ENCODE data around the gene DPP10. TPM values are rescaled to one million over a fixed set of nuclear protein-coding genes. Genes with fewer than 3 reads are reported as not detected.

Gene DPP10
- total RNA-seq, 1 donor from 2014 or later: not detected

GRCh38 chr2:115520727-115521126 is 1078.3 kb downstream of the DPP10 start:
- no peaks in the 10 kb centered on the region for H3K36me3 ChIP-seq
- intact Hi-C loops (cut with DNase I): no loop called here
- no peak overlapping the region for H3K4me3 ChIP-seq
- no peak for DNase-seq (ENCODE audit: low spot score in 2 of 2)
- no peaks in the 10 kb centered on the region for H3K4me1 ChIP-seq
- no peaks in the 10 kb centered on the region for H3K27me3 ChIP-seq
- TF ChIP-seq CTCF (IDR thresholded peaks at IDR 0.05): no peak
- H3K9me3 ChIP-seq: no peaks in the 10 kb centered on the region
- H3K27ac ChIP-seq: no peak overlapping the region

GRCh38 chr2:115524452-115524851 is 1082.0 kb downstream of the DPP10 start:
- Histone ChIP-seq H3K9me3 (no peaks in the 10 kb centered on the region), H3K4me3 (no peak overlapping the region), H3K4me1 (no peaks in the 10 kb centered on the region), H3K36me3 (no peaks in the 10 kb centered on the region), H3K27me3 (no peaks in the 10 kb centered on the region), H3K27ac (no peak overlapping the region)
- no peak for TF ChIP-seq CTCF (IDR thresholded peaks at IDR 0.05)
- intact Hi-C loops (cut with DNase I): no loop called here
- DNase-seq (ENCODE audit: low spot score in 2 of 2): no peak

GRCh38 chr2:115529627-115530026 is 1087.2 kb downstream of the DPP10 start:
- intact Hi-C loops (cut with DNase I): no loop called here
- no peaks in the 10 kb centered on the region for H3K4me1 ChIP-seq
- no peak for TF ChIP-seq CTCF (IDR thresholded peaks at IDR 0.05)

GRCh38 chr2:115533081-115533480 is 1090.6 kb downstream of the DPP10 start:
- Histone ChIP-seq H3K4me3 (no peak overlapping the region), H3K4me1 (no peaks in the 10 kb centered on the region), H3K9me3 (no peaks in the 10 kb centered on the region), H3K27me3 (no peaks in the 10 kb centered on the region), H3K36me3 (no peaks in the 10 kb centered on the region), H3K27ac (no peak overlapping the region)
- no peak for DNase-seq (ENCODE audit: low spot score in 2 of 2)
- TF ChIP-seq CTCF (IDR thresholded peaks at IDR 0.05): no peak
- intact Hi-C loops (cut with DNase I): no loop called here

More at GRCh38 chr2:115529627-115530026, 1087.2 kb downstream of the DPP10 start:
- Histone ChIP-seq H3K4me3 (no peak overlapping the region), H3K9me3 (no peaks in the 10 kb centered on the region), H3K36me3 (no peaks in the 10 kb centered on the region), H3K27me3 (no peaks in the 10 kb centered on the region), H3K27ac (no peak overlapping the region)
- no peak for DNase-seq (ENCODE audit: low spot score in 2 of 2)

- Histone ChIP-seq H3K4me3 (no peak overlapping the region), H3K4me1 (no peaks in the 10 kb centered on the region), H3K27ac (no peak overlapping the region), H3K36me3 (no peaks in the 10 kb centered on the region), H3K9me3 (no peaks in the 10 kb centered on the region), H3K27me3 (no peaks in the 10 kb centered on the region)
- intact Hi-C loops (cut with DNase I): no loop called here
- no peak for DNase-seq (ENCODE audit: low spot score in 2 of 2)
- TF ChIP-seq CTCF (IDR thresholded peaks at IDR 0.05): no peak
Observed at GRCh38 chr2:115541814-115542213, 1099.4 kb downstream of the DPP10 start.

- Histone ChIP-seq H3K4me1 (no peaks in the 10 kb centered on the region), H3K27ac (no peak overlapping the region), H3K36me3 (no peaks in the 10 kb centered on the region), H3K4me3 (no peak overlapping the region), H3K9me3 (no peaks in the 10 kb centered on the region), H3K27me3 (no peaks in the 10 kb centered on the region)
- intact Hi-C loops (cut with DNase I): no loop called here
- DNase-seq (ENCODE audit: low spot score in 2 of 2): no peak
- no peak for TF ChIP-seq CTCF (IDR thresholded peaks at IDR 0.05)
Observed at GRCh38 chr2:115542331-115542730, 1099.9 kb downstream of the DPP10 start.

Measured in ascending aorta (tissue), 2 donors.